ENCODE data around the gene NDUFV2.
"Not testable (repeated sequence)": the region's sequence is repeated elsewhere in the genome, so short reads cannot be mapped to it uniquely, and the experiment has no call there.

The NDUFV2 gene

GRCh38 chr18:9088252-9088651 lies 14.2 kb upstream of the NDUFV2 start:
- no peaks in the 10 kb centered on the region for H3K27me3 ChIP-seq
- intact Hi-C loops (cut with DNase I; ENCODE audit: low total_unique reads) = no loop called here
- TF ChIP-seq CTCF (IDR thresholded peaks at IDR 0.05) = no peak
- H3K27ac ChIP-seq = no peak overlapping the region
- H3K4me1 ChIP-seq = no peaks in the 10 kb centered on the region
- no peaks in the 10 kb centered on the region for H3K9me3 ChIP-seq
- H3K4me3 ChIP-seq = no peak overlapping the region
- H3K36me3 ChIP-seq = no peaks in the 10 kb centered on the region
- DNase-seq = no peak

GRCh38 chr18:9088727-9089126 lies 13.8 kb upstream of the NDUFV2 start:
- H3K4me3 ChIP-seq; H3K27ac ChIP-seq; DNase-seq; H3K9me3 ChIP-seq; H3K27me3 ChIP-seq; H3K4me1 ChIP-seq; intact Hi-C loops (cut with DNase I; ENCODE audit: low total_unique reads); H3K36me3 ChIP-seq: not testable (repeated sequence)

GRCh38 chr18:9090578-9090977 lies 11.9 kb upstream of the NDUFV2 start:
- intact Hi-C loops (cut with DNase I; ENCODE audit: low total_unique reads) = no loop called here
- TF ChIP-seq CTCF (IDR thresholded peaks at IDR 0.05) = no peak
- Histone ChIP-seq H3K9me3 (no peaks in the 10 kb centered on the region), H3K27ac (no peak overlapping the region), H3K27me3 (no peaks in the 10 kb centered on the region), H3K4me1 (no peaks in the 10 kb centered on the region), H3K36me3 (no peaks in the 10 kb centered on the region), H3K4me3 (no peak overlapping the region)
- no peak for DNase-seq

GRCh38 chr18:9091066-9091476 lies 11.4 kb upstream of the NDUFV2 start:
- TF ChIP-seq CTCF (IDR thresholded peaks at IDR 0.05) = no peak

GRCh38 chr18:9092665-9093064 lies 9.8 kb upstream of the NDUFV2 start:
- Histone ChIP-seq H3K4me3 (no peak overlapping the region), H3K27ac (no peak overlapping the region), H3K36me3 (no peaks in the 10 kb centered on the region)

More at GRCh38 chr18:9091066-9091476, 11.4 kb upstream of the NDUFV2 start:
- no peak for DNase-seq
- Histone ChIP-seq H3K27ac (no peak overlapping the region), H3K27me3 (no peaks in the 10 kb centered on the region), H3K9me3 (no peaks in the 10 kb centered on the region), H3K4me3 (no peak overlapping the region), H3K36me3 (no peaks in the 10 kb centered on the region), H3K4me1 (no peaks in the 10 kb centered on the region)
- intact Hi-C loops (cut with DNase I; ENCODE audit: low total_unique reads) = no loop called here

GRCh38 chr18:9093109-9093508 lies 9.4 kb upstream of the NDUFV2 start:
- H3K9me3 ChIP-seq; H3K27me3 ChIP-seq; H3K36me3 ChIP-seq; intact Hi-C loops (cut with DNase I; ENCODE audit: low total_unique reads); H3K4me3 ChIP-seq; H3K27ac ChIP-seq; H3K4me1 ChIP-seq; DNase-seq: not testable (repeated sequence)

More at GRCh38 chr18:9092665-9093064, 9.8 kb upstream of the NDUFV2 start:
- Histone ChIP-seq H3K4me1 (no peaks in the 10 kb centered on the region), H3K27me3 (no peaks in the 10 kb centered on the region), H3K9me3 (no peaks in the 10 kb centered on the region)
- no peak for DNase-seq
- TF ChIP-seq CTCF (IDR thresholded peaks at IDR 0.05) = no peak
- intact Hi-C loops (cut with DNase I; ENCODE audit: low total_unique reads) = no loop called here

All from tibial artery (tissue), 4 donors.